ENCODE measurements around the gene PAGR1. TPM values are rescaled to one million over a fixed set of nuclear protein-coding genes. Genes with fewer than 3 reads are reported as not detected.
A peak's percentile ranks its signal among the peaks of the same experiment; 100 is the strongest.

PAGR1 gene
- polyA plus RNA-seq, 1 of the 3 experiments (the other 2 are of a cell fraction): 57.7 TPM

DNA sequence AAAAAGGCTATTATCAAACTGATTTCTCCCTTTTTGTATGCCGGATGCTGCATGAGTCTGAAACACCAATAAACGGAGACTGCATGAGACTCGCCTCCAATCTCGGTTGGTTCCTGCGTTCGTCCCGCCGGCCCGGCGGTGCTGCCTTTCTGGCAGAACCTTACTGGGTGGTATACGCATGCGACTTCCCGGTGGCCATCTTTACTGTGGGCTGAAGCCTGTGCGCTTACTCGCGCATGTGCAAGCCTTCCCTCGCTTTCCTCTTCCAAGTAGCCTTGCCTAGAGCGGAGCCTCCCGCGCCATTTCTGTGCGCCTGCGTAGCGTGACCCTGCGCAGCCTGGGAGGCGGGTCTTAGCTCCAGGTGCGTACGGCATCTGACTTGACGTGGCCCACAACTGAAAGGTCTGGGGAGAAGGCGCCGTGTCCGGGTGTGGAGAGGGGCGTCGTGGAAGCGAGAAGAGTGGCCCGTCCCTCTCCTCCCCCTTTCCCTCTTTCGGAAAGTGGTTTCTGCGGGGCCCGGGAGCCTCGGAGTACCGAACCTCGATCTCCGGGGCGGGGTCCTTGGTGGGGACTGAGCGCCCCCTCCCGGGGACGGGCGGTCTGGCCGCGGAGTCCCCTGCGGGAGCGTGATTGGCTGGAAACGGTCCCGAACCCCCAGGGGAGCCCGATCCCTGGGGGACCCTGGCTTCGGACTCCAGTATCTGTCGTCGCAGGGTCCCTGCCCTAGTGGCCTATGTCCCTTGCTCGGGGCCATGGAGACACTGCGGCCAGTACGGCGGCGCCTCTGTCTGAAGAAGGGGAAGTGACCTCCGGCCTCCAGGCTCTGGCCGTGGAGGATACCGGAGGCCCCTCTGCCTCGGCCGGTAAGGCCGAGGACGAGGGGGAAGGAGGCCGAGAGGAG lies at the start of gene PAGR1 (continued):
- TF ChIP-seq FOSL2 (IDR thresholded peaks at IDR 0.05; ENCODE audit: borderline replicate concordance, low read depth) (no peak), MEF2A (IDR thresholded peaks at IDR 0.05; ENCODE audit: borderline replicate concordance, low read depth) (no peak), ELF1 (IDR thresholded peaks at IDR 0.05) (peak; percentile 70; the same call in 1 of the 2 replicates), JUND (IDR thresholded peaks at IDR 0.05) (no peak), YY1 (IDR thresholded peaks at IDR 0.05; ENCODE audit: low read depth) (peak; percentile 99), SMC3 (IDR thresholded peaks at IDR 0.05; ENCODE audit: low read depth, low read length) (peak; percentile 44), GABPA (IDR thresholded peaks at IDR 0.05; ENCODE audit: low read depth) (peak; percentile 56), NRF1 (IDR thresholded peaks at IDR 0.05; ENCODE audit: low read depth, low read length) (peak; percentile 100), NFIC (IDR thresholded peaks at IDR 0.05; ENCODE audit: borderline replicate concordance) (0 out of 2 replicates have a peak, but pooled peaks have one; percentile 9), EZH2phosphoT487 (IDR thresholded peaks at IDR 0.05; ENCODE audit: borderline replicate concordance, low read depth) (no peak)
- TF ChIP-seq, protein P1, sequence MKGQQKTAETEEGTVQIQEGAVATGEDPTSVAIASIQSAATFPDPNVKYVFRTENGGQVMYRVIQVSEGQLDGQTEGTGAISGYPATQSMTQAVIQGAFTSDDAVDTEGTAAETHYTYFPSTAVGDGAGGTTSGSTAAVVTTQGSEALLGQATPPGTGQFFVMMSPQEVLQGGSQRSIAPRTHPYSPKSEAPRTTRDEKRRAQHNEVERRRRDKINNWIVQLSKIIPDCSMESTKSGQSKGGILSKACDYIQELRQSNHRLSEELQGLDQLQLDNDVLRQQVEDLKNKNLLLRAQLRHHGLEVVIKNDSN (IDR thresholded peaks at IDR 0.05; ENCODE audit: borderline replicate concordance, low read depth): peak; percentile 9; the same call in 1 of the 2 replicates
- TF ChIP-seq, protein P2, sequence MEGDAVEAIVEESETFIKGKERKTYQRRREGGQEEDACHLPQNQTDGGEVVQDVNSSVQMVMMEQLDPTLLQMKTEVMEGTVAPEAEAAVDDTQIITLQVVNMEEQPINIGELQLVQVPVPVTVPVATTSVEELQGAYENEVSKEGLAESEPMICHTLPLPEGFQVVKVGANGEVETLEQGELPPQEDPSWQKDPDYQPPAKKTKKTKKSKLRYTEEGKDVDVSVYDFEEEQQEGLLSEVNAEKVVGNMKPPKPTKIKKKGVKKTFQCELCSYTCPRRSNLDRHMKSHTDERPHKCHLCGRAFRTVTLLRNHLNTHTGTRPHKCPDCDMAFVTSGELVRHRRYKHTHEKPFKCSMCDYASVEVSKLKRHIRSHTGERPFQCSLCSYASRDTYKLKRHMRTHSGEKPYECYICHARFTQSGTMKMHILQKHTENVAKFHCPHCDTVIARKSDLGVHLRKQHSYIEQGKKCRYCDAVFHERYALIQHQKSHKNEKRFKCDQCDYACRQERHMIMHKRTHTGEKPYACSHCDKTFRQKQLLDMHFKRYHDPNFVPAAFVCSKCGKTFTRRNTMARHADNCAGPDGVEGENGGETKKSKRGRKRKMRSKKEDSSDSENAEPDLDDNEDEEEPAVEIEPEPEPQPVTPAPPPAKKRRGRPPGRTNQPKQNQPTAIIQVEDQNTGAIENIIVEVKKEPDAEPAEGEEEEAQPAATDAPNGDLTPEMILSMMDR (IDR thresholded peaks at IDR 0.05): peak; percentile 86

DNA sequence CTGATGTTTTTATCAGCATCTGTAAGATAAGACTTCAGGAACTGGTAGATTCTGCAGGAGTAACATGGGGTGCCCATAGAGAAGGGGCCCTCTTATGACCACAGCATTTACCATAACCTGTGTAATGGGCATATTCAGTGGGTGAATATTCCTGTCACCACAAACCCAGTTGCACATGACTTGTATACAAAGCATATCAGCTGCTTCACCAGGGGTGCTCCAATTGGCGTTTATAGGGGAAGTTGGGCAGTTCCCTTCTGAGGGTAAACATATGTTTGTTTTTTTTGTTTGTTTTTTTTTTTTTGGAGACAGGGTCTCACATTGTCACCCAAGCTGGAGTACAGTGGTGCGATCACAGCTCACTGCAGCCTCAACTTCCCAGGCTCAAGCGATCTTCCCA lies 49.4 kb upstream of the PAGR1 start:
- no peaks in the 10 kb centered on the region for H3F3A ChIP-seq (replicated peaks; ENCODE audit: insufficient read depth)
- H3K27ac ChIP-seq (ENCODE audit: low read depth in 2 of 2, low read length in 1 of 2): no peak overlapping the region
- no peaks in the 10 kb centered on the region for H4K20me1 ChIP-seq (ENCODE audit: insufficient read depth)
- no peaks in the 10 kb centered on the region for H3K9me3 ChIP-seq
- no peak for TF ChIP-seq RXRA (IDR thresholded peaks at IDR 0.05; ENCODE audit: borderline replicate concordance, low read depth)
- TF ChIP-seq FOXM1 (IDR thresholded peaks at IDR 0.05; ENCODE audit: low read depth): no peak
- TF ChIP-seq, protein P3, sequence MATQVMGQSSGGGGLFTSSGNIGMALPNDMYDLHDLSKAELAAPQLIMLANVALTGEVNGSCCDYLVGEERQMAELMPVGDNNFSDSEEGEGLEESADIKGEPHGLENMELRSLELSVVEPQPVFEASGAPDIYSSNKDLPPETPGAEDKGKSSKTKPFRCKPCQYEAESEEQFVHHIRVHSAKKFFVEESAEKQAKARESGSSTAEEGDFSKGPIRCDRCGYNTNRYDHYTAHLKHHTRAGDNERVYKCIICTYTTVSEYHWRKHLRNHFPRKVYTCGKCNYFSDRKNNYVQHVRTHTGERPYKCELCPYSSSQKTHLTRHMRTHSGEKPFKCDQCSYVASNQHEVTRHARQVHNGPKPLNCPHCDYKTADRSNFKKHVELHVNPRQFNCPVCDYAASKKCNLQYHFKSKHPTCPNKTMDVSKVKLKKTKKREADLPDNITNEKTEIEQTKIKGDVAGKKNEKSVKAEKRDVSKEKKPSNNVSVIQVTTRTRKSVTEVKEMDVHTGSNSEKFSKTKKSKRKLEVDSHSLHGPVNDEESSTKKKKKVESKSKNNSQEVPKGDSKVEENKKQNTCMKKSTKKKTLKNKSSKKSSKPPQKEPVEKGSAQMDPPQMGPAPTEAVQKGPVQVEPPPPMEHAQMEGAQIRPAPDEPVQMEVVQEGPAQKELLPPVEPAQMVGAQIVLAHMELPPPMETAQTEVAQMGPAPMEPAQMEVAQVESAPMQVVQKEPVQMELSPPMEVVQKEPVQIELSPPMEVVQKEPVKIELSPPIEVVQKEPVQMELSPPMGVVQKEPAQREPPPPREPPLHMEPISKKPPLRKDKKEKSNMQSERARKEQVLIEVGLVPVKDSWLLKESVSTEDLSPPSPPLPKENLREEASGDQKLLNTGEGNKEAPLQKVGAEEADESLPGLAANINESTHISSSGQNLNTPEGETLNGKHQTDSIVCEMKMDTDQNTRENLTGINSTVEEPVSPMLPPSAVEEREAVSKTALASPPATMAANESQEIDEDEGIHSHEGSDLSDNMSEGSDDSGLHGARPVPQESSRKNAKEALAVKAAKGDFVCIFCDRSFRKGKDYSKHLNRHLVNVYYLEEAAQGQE (IDR thresholded peaks at IDR 0.05; ENCODE audit: low read depth, low read length): no peak
- no peak for TF ChIP-seq FOXJ3 (CRISPR knock-in tag; IDR thresholded peaks at IDR 0.05)
- no peak for TF ChIP-seq SIN3A (IDR thresholded peaks at IDR 0.05; ENCODE audit: borderline replicate concordance, low read depth, low read length)
- no peak for TF ChIP-seq JUND (IDR thresholded peaks at IDR 0.05)
- TF ChIP-seq, protein P4, sequence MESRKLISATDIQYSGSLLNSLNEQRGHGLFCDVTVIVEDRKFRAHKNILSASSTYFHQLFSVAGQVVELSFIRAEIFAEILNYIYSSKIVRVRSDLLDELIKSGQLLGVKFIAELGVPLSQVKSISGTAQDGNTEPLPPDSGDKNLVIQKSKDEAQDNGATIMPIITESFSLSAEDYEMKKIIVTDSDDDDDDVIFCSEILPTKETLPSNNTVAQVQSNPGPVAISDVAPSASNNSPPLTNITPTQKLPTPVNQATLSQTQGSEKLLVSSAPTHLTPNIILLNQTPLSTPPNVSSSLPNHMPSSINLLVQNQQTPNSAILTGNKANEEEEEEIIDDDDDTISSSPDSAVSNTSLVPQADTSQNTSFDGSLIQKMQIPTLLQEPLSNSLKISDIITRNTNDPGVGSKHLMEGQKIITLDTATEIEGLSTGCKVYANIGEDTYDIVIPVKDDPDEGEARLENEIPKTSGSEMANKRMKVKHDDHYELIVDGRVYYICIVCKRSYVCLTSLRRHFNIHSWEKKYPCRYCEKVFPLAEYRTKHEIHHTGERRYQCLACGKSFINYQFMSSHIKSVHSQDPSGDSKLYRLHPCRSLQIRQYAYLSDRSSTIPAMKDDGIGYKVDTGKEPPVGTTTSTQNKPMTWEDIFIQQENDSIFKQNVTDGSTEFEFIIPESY (IDR thresholded peaks at IDR 0.05; ENCODE audit: borderline replicate concordance, low read depth): no peak
- TF ChIP-seq EP300 (IDR thresholded peaks at IDR 0.05; ENCODE audit: borderline replicate concordance in 1 of 2, low read depth in 1 of 2, low read length in 1 of 2): no peak
- no peak for TF ChIP-seq GATA2 (CRISPR knock-in tag; IDR thresholded peaks at IDR 0.05)
- no peak for TF ChIP-seq EZH2phosphoT487 (IDR thresholded peaks at IDR 0.05; ENCODE audit: borderline replicate concordance, low read depth)
- no peak for TF ChIP-seq NFIC (IDR thresholded peaks at IDR 0.05; ENCODE audit: borderline replicate concordance)
- ChIA-PET POLR2A (no interaction called here), CTCF (no interaction called here)
- 84% methylated on average over 3 of the region's 3 CpGs for WGBS (ENCODE audit: low lambda C conversion rate)
- no peaks in the 10 kb centered on the region for H3K4me1 ChIP-seq (ENCODE audit: control insufficient read depth in 1 of 2, insufficient read depth in 2 of 2, low read depth in 1 of 2, low read length in 1 of 2)
- no peak overlapping the region for H2AFZ ChIP-seq (ENCODE audit: low read depth)
- DNase-seq: no peak
- H3K27me3 ChIP-seq (ENCODE audit: insufficient read depth): no peaks in the 10 kb centered on the region
- H3K9me2 ChIP-seq: no peaks in the 10 kb centered on the region
- H3K9ac ChIP-seq: no peak overlapping the region
- no peak overlapping the region for H3K4me3 ChIP-seq (ENCODE audit: low read depth in 2 of 2, low read length in 1 of 2)
- no peak overlapping the region for H3K4me2 ChIP-seq
- H3K36me3 ChIP-seq (replicated peaks in 1 of 2; ENCODE audit: control insufficient read depth in 1 of 2, insufficient read depth in 2 of 2, low read length in 1 of 2): no peaks in the 10 kb centered on the region
- H3K79me2 ChIP-seq (ENCODE audit: insufficient read depth): no peaks in the 10 kb centered on the region
